Activated T-helper 17 cell treated with anti-CD3 and anti-CD28 coated beads, Interleukin-2, amount 50 U/mL, for 72 hours (primary cell): ENCODE data around the gene MEN1. TPM values are rescaled to one million over a fixed set of nuclear protein-coding genes. Genes with fewer than 3 reads are reported as not detected.
"Not testable (repeated sequence)": the region's sequence is repeated elsewhere in the genome, so short reads cannot be mapped to it uniquely, and the experiment has no call there.

Source experiments
- ATAC-seq: fragments of 150-1000 bp; cut with Tn5 transposase; replicated peaks from 2 replicates; pipeline ENCODE4 v1.10.0; 2021; ENCODE audit warnings: mild to moderate bottlenecking, moderate library complexity
- H3K27ac Mint-ChIP-seq: one replicate; pipeline ENCODE4 v1.8.0; 2022; ENCODE audit warnings: mixed read lengths
- H3K27me3 Mint-ChIP-seq: one replicate; pipeline ENCODE4 v1.8.0; 2022; ENCODE audit warnings: mixed read lengths
- H3K36me3 Mint-ChIP-seq: one replicate; pipeline ENCODE4 v1.8.0; 2022; ENCODE audit warnings: low read depth, mild to moderate bottlenecking, mixed read lengths
- H3K4me1 Mint-ChIP-seq: one replicate; pipeline ENCODE4 v1.8.0; 2022; ENCODE audit warnings: mixed read lengths
- H3K4me3 Mint-ChIP-seq: one replicate; pipeline ENCODE4 v1.8.0; 2022; ENCODE audit warnings: mild to moderate bottlenecking, mixed read lengths
- H3K9me3 Mint-ChIP-seq: one replicate; pipeline ENCODE4 v1.8.0; 2022; ENCODE audit warnings: mixed read lengths
- total RNA-seq, 2 donors: library from RNA; stranded (reverse); gene quantifications; one replicate each; pipeline ENCODE4 v1.2.3, GENCODE V29; 2022

MEN1 gene
- total RNA-seq, 2 donors from 2014 or later = 17.9 to 28.2 TPM

DNA sequence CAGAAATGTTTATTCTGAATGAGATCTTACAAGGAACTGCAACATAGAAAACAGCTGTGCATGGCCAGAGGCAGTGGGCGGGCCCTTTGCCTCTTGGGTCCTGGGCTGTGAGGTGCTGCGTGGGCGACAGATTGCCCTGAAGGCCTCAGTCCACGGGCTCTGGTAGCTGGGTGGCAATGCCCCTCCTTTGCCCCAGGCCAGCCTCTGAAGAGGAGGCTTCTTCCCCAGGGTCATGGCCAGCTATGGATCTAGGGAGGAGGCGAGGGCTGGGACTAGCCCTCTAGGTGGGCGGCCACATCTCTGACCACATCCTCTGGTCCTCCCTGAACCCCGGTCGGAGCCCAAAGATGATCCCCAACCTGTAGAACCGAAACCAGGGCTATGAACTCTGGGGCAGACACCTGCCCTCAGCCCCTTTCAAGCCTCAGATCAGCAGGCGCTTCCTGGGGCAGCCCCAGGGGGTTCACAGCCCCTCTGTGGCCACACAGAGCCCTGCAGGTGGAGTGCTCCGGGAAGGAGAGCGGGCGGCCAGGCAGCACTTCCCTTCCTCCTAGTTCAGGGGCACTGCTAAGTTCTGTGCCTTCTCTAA is 40.7 kb upstream of the MEN1 start:
- Mint-ChIP-seq H3K9me3 (no peaks in the 10 kb centered on the region), H3K4me3 (peak overlapping the region; percentile 87), H3K4me1 (peaks cover 52% of the 10 kb centered on the region), H3K36me3 (peaks cover 47% of the 10 kb centered on the region), H3K27me3 (no peaks in the 10 kb centered on the region), H3K27ac (peak overlapping the region; percentile 92)
- ATAC-seq = peak; percentile 68

- H3K36me3 Mint-ChIP-seq = peaks cover 34% of the 10 kb centered on the region
- peak overlapping the region; percentile 79 for H3K27ac Mint-ChIP-seq
- H3K4me1 Mint-ChIP-seq = peaks cover 45% of the 10 kb centered on the region
- ATAC-seq = no peak
- H3K9me3 Mint-ChIP-seq = no peaks in the 10 kb centered on the region
- no peaks in the 10 kb centered on the region for H3K27me3 Mint-ChIP-seq
- no peak overlapping the region for H3K4me3 Mint-ChIP-seq
These were observed 39.4 kb upstream of the MEN1 start for GRCh38 chr11:64849598-64850356.

DNA sequence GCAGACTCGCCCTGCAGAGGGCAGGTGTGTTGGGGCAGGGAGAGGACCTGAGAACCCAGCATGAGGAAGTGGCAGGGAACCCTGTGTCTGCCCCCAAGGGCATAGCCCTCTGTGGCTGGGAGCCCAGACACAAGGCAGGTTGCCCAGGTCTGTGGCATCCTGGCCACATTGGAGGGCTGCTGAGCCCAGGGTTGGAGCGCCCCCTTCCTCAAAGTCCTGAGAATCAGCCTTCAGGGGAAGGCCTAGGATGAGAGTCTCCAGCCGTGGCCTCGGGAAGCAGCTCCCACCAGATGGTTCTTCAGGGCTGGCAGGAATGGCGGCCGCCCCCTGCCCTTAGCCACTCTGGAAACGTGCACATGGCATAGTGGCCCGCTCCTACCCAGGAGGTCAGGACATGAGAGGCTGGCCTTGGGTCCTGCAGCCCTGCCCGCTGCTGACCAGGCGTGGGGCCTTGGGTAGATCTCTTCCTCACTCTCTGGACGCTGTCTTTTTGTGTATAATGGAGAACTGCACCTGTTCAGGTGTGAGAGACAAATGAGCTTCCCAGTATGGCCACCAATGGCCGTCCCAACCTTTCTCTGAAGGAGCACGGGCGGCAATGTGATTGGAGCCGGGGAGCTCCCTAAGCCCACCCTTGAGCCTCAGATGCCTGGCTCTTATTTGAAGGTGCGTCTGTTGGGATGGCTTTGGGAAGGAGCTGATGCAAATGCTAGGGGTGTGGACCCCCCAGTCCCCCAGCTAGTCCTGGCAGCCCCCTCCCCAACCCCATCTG is 38.7 kb upstream of the MEN1 start:
- Mint-ChIP-seq H3K27ac (peak overlapping the region; percentile 79), H3K4me3 (peak overlapping the region; percentile 33), H3K4me1 (peaks cover 39% of the 10 kb centered on the region)

DNA sequence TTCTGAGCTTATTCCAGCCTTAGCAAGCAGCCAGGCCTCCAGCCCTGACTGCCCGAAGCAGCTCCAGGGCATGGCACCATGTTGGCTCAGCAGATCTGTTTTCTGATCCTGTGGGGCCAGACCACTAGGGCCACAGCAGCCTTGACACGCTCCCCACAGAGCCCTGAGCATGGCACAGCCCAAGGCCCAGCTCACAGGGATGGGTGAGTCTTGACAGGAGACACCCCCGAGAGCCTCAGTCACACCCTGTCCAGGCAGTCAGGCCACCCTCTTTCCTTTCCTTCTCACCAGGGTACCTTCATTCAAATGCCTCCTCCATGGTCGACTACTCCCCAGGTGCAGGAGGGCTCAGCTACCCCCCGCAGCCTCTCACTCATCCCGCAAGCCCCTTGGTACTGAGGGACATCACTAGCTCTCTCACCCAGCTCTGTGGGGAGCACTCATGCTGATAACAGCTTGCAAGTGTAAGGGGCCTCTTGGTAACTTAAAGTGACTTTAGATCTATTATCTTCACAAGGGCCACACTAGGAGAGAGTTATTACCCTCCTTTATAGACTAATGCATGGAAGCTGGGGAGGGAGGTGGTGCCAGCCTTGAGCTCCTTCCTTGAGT is 38.0 kb upstream of the MEN1 start:
- H3K27me3 Mint-ChIP-seq = no peaks in the 10 kb centered on the region
- no peaks in the 10 kb centered on the region for H3K9me3 Mint-ChIP-seq
- H3K4me3 Mint-ChIP-seq = peak overlapping the region; percentile 33
- peaks cover 19% of the 10 kb centered on the region for H3K36me3 Mint-ChIP-seq
- peak overlapping the region; percentile 79 for H3K27ac Mint-ChIP-seq
- peaks cover 41% of the 10 kb centered on the region for H3K4me1 Mint-ChIP-seq
- ATAC-seq = no peak

More for the DNA sequence above, 38.7 kb upstream of the MEN1 start:
- no peaks in the 10 kb centered on the region for H3K27me3 Mint-ChIP-seq
- peaks cover 26% of the 10 kb centered on the region for H3K36me3 Mint-ChIP-seq
- H3K9me3 Mint-ChIP-seq = no peaks in the 10 kb centered on the region
- no peak for ATAC-seq

- Mint-ChIP-seq H3K9me3 (no peaks in the 10 kb centered on the region), H3K36me3 (peaks cover 8% of the 10 kb centered on the region), H3K27ac (peak overlapping the region; percentile 38), H3K4me1 (peaks cover 36% of the 10 kb centered on the region), H3K4me3 (no peak overlapping the region), H3K27me3 (no peaks in the 10 kb centered on the region)
- ATAC-seq = peak; percentile 75
These were observed 36.8 kb upstream of the MEN1 start for GRCh38 chr11:64846998-64847666.

DNA sequence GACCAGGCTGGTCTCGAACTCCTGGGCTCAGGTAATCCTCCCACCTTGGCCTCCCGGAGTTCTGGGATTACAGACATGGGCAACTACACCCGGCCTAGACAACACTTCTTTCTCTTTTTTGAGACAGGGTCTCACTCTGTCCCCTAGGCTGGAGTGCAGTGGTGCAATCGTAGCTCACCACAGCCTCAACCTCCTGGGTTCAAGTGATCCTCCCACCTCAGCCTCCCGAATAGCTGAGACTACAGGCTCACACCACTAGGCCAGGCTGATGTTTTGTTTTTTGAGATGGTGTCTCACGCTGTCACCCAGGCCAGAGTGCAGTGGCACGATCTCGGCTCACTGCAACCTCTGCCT is 35.4 kb upstream of the MEN1 start:
- peak overlapping the region; percentile 73 for H3K4me3 Mint-ChIP-seq
- not testable (repeated sequence) for H3K36me3 Mint-ChIP-seq, H3K9me3 Mint-ChIP-seq, H3K27ac Mint-ChIP-seq, ATAC-seq, H3K27me3 Mint-ChIP-seq
- peaks cover 29% of the 10 kb centered on the region for H3K4me1 Mint-ChIP-seq

DNA sequence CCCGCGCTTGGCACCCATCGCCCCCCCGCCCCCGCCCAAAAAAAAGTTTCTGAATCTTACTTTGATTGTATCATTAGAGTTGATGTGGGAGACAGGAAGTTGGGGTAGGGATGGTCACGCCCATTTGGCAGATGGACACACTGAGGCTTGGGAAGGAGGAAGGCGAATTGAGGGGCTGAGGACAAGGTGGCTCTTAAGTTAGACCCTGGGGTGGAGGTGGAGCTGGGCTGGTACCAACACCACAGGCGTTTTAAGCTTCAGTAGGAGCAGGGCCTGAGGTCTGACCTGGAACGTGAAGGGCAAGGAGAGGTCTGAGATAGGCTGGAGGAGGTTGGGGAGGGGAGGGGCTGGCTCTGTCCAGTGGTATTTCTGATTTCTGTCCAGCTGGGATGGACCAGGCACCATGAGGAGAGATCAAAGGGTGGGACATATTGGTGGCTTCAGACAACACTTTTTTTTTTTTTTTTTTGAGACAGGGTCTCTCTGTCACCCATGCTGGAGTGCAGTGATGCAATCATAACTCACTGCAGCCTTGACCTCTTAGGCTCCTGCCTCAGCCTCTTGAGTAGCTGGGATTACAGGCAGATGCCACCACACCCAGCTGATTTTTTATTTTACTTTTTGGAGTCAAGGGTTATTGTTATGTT is 34.9 kb upstream of the MEN1 start:
- no peak for ATAC-seq
- Mint-ChIP-seq H3K4me1 (peaks cover 29% of the 10 kb centered on the region), H3K9me3 (no peaks in the 10 kb centered on the region), H3K27ac (no peak overlapping the region), H3K4me3 (peak overlapping the region; percentile 73), H3K36me3 (no peaks in the 10 kb centered on the region), H3K27me3 (no peaks in the 10 kb centered on the region)

GRCh38 chr11:64844330-64845128 is 34.2 kb upstream of the MEN1 start, which contains the start of gene CDC42BPG:
Gene CDC42BPG (minus strand): TSS chr11:64844653. CDS start chr11:64844569, 84 bp downstream.
- Mint-ChIP-seq H3K27ac (no peak within 1 kb of the TSS), H3K27me3 (no peaks in the 10 kb centered on the region), H3K4me1 (peaks cover 26% of the 10 kb centered on the region), H3K4me3 (peak within 1 kb of the TSS; percentile 73), H3K9me3 (no peaks in the 10 kb centered on the region), H3K36me3 (no peaks in the 10 kb centered on the region)
- ATAC-seq = peak; percentile 68

DNA sequence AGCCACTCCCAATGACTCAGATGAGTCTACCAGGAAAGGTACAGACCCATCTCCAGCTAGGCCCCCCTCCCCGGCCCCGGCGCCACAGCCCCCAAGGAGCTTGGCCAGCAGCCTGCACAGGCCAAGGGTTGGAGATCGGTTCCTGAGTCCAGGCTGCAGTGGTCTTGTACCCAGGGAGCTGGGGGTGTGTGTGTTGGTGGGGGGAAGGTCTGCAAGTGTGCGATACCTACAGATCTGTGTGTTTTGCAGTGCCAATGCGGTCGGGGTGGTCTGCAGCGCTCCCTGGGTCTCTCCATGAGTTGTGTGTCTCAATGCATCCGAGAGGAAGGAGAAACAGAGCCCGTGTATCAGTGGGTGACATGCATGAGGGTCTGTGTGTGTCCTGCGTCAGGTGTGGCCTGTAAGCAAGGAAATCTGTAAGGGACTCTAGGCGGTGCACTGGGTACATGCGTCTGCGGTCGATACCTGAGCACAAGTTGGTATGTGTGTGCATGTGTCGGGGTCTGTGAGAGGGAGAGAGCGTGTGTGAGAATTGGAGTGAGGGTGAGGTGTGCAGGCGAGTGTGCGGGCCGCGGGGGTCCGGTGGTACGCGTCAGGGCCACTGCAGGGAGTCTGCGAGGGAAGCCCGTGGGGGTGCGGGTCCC is 33.5 kb upstream of the MEN1 start:
- H3K4me1 Mint-ChIP-seq = peaks cover 19% of the 10 kb centered on the region
- H3K9me3 Mint-ChIP-seq = no peaks in the 10 kb centered on the region
- H3K36me3 Mint-ChIP-seq = no peaks in the 10 kb centered on the region
- H3K27me3 Mint-ChIP-seq = no peaks in the 10 kb centered on the region
- no peak for ATAC-seq
- no peak overlapping the region for H3K27ac Mint-ChIP-seq
- H3K4me3 Mint-ChIP-seq = peak overlapping the region; percentile 73

DNA sequence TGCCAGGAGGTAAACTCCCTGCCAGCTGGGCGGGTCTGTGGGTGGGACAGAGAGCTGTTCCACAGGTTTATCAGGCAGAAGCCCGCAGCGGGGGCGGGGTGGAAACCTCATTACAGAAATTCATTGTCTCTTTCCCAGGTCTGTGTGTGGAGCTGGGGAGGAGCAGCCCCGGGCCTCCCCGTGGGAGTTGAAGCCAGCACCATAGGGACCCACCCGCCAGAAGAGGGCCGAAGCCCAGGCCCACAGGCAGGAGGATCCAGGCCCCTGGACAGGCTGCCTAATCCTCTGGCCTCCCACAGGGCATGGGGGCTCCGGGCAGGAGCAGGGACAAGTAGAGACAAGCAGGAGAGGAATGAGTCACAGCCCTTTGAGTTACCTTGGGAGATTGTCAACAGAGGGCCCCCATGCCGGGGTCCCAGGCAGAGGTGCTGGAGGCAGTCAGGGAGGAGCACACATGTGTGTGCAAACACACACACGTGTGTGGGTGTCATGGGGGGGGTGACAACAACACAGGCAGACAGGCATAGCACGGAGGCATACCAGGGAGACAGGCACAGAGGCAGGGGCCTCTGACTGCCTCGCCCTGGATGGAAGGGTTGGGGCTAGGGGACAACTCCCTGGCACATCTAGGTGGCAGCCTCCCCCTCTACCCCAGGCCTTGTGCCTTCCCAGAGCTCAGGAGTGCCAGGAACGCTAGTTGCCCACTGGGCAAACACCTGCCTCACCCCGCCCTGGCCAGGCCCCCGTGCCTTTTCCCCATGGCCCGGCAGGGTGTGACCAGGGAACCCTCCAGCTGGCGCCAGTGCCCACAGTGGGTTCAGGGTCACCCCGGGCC is 32.7 kb upstream of the MEN1 start:
- ATAC-seq = no peak
- Mint-ChIP-seq H3K36me3 (no peaks in the 10 kb centered on the region), H3K27ac (peak overlapping the region; percentile 38), H3K27me3 (no peaks in the 10 kb centered on the region), H3K4me1 (peaks cover 14% of the 10 kb centered on the region), H3K4me3 (peak overlapping the region; percentile 73), H3K9me3 (no peaks in the 10 kb centered on the region)

- H3K27ac Mint-ChIP-seq = no peak overlapping the region
- H3K36me3 Mint-ChIP-seq = no peaks in the 10 kb centered on the region
- H3K9me3 Mint-ChIP-seq = no peaks in the 10 kb centered on the region
- no peaks in the 10 kb centered on the region for H3K27me3 Mint-ChIP-seq
- no peak for ATAC-seq
- H3K4me3 Mint-ChIP-seq = no peak overlapping the region
- peaks cover 12% of the 10 kb centered on the region for H3K4me1 Mint-ChIP-seq
These were observed 32.0 kb upstream of the MEN1 start for GRCh38 chr11:64842366-64842759.
